ENCODE results near the gene KHDC4. TPM values are rescaled to one million over a fixed set of nuclear protein-coding genes. Genes with fewer than 3 reads are reported as not detected.

KHDC4 gene
- total and polyA plus RNA-seq, 2 donors (not counting 3 experiments of a cell fraction or from before 2014, with no cell fraction given) = 47.9 to 54.1 TPM

- TF ChIP-seq GATA2 (IDR thresholded peaks at IDR 0.05; ENCODE audit: insufficient read depth, insufficient read length, low read depth, low read length) (no peak), FOS (IDR thresholded peaks at IDR 0.05; ENCODE audit: borderline replicate concordance, insufficient read depth, low read length) (no peak), MYC (IDR thresholded peaks at IDR 0.05; ENCODE audit: low read depth, low read length) (no peak), POLR2AphosphoS5 (IDR thresholded peaks at IDR 0.05; ENCODE audit: insufficient read depth, low read depth, low read length) (no peak), EZH2 (IDR thresholded peaks at IDR 0.05; ENCODE audit: borderline replicate concordance, low read depth, low read length, severe bottlenecking) (no peak), MAX (IDR thresholded peaks at IDR 0.05; ENCODE audit: insufficient read depth, insufficient read length) (no peak), JUN (IDR thresholded peaks at IDR 0.05; ENCODE audit: borderline replicate concordance, insufficient read depth, insufficient read length, low read depth) (no peak), CTCF (IDR thresholded peaks at IDR 0.05; ENCODE audit: extremely low read depth in 1 of 2, insufficient read depth in 1 of 2, low read depth in 1 of 2, low read length in 2 of 2) (no peak), POLR2A (IDR thresholded peaks at IDR 0.05; ENCODE audit: low read depth, low read length) (no peak)
- Histone ChIP-seq H4K20me1 (replicated peaks; ENCODE audit: control insufficient read depth, extremely low read depth, insufficient read depth, low read length) (no peaks in the 10 kb centered on the region), H3K4me3 (replicated peaks in 1 of 3; ENCODE audit: insufficient read depth in 1 of 3, low read depth in 1 of 3, low read length in 3 of 3) (no peak overlapping the region), H3K9ac (replicated peaks; ENCODE audit: extremely low read depth, insufficient read depth, low read length) (no peak overlapping the region), H3K79me2 (ENCODE audit: control insufficient read depth, insufficient read depth, low read length) (no peaks in the 10 kb centered on the region), H3K27me3 (ENCODE audit: control insufficient read depth in 2 of 2, insufficient read depth in 2 of 2, low read length in 2 of 2) (no peaks in the 10 kb centered on the region), H3K9me1 (replicated peaks; ENCODE audit: control insufficient read depth, extremely low read depth, insufficient read depth, low read length) (no peaks in the 10 kb centered on the region), H3K9me3 (replicated peaks; ENCODE audit: control insufficient read depth, insufficient read depth, low read length) (no peaks in the 10 kb centered on the region), H3K27ac (ENCODE audit: insufficient read depth, low read depth, low read length) (no peak overlapping the region), H3K36me3 (ENCODE audit: control insufficient read depth in 2 of 2, extremely low read depth in 1 of 2, insufficient read depth in 2 of 2, low read length in 2 of 2) (peaks cover 0 to 4% of the 10 kb centered on the region in 2 experiments), H3K4me1 (ENCODE audit: control insufficient read depth, extremely low read depth, insufficient read depth, low read length) (no peaks in the 10 kb centered on the region), H2AFZ (ENCODE audit: low read depth, low read length) (no peak overlapping the region), H3K4me2 (ENCODE audit: insufficient read depth, low read length) (no peak overlapping the region)
- no TSS peak for BruUV-seq (replicated peaks)
- FAIRE-seq = no peak
- intact Hi-C loops (cut with micrococcal nuclease) (no loop called here), dilution Hi-C loops (cut with MboI; ENCODE audit: extremely low pct_ligation_motif_present, low sequenced_read_pairs) (no loop called here)
- CTCF ChIA-PET = no interaction called here
- POLR2A ChIA-PET = no interaction called here
- no peak for DNase-seq (ENCODE audit: low read depth, low spot score)
Observed at GRCh38 chr1:155880251-155880650, 54.0 kb downstream of the KHDC4 start.

Data from endothelial cell of umbilical vein (primary cell).